Measurements from ENCODE around the gene SCRT2. TPM values are rescaled to one million over a fixed set of nuclear protein-coding genes. Genes with fewer than 3 reads are reported as not detected.
"Not testable (repeated sequence)": the region's sequence is repeated elsewhere in the genome, so short reads cannot be mapped to it uniquely, and the experiment has no call there.

Gene SCRT2
- polyA plus RNA-seq, 1 donor from 2014 or later = 2.5 TPM

GRCh38 chr20:695165-695866, 19.7 kb upstream of the SCRT2 start:
- no peaks in the 10 kb centered on the region for H3K27me3 ChIP-seq (ENCODE audit: insufficient read depth, low read depth, low read length)

GRCh38 chr20:694496-694895, 18.9 kb upstream of the SCRT2 start:
- no peaks in the 10 kb centered on the region for H3K9me3 ChIP-seq (ENCODE audit: low read length)
- H3K36me3 ChIP-seq (ENCODE audit: insufficient read depth, low read length) = no peaks in the 10 kb centered on the region
- peaks cover 4% of the 10 kb centered on the region for H3F3A ChIP-seq (ENCODE audit: insufficient read depth, low read length, poor library complexity, severe bottlenecking)
- TF ChIP-seq EP300 (conservative IDR thresholded peaks at IDR 0.05; ENCODE audit: poor library complexity, severe bottlenecking) (no peak), MXI1 (conservative IDR thresholded peaks at IDR 0.05; ENCODE audit: poor library complexity, severe bottlenecking) (no peak), EZH2 (IDR thresholded peaks at IDR 0.05; ENCODE audit: borderline replicate concordance, insufficient read depth, low read length, poor library complexity, severe bottlenecking) (no peak), SMC3 (conservative IDR thresholded peaks at IDR 0.05; ENCODE audit: poor library complexity) (no peak), REST (IDR thresholded peaks at IDR 0.05; ENCODE audit: borderline replicate concordance) (no peak), POLR2AphosphoS5 (IDR thresholded peaks at IDR 0.05) (no peak), RAD21 (conservative IDR thresholded peaks at IDR 0.05) (no peak), CTCF (IDR thresholded peaks at IDR 0.05; ENCODE audit: poor library complexity, severe bottlenecking) (no peak), TAF1 (IDR thresholded peaks at IDR 0.05; ENCODE audit: low read depth) (no peak)
- H3K27ac ChIP-seq (ENCODE audit: low read length) = no peak overlapping the region
- H3K9me2 ChIP-seq (ENCODE audit: insufficient read depth, low read length) = no peaks in the 10 kb centered on the region
- no peak overlapping the region for H3K4me2 ChIP-seq (ENCODE audit: low read length)
- no peak overlapping the region for H2AFZ ChIP-seq (ENCODE audit: low read depth, low read length)
- H4K20me1 ChIP-seq (ENCODE audit: insufficient read depth) = no peaks in the 10 kb centered on the region
- H3K4me3 ChIP-seq (ENCODE audit: low read length) = no peak overlapping the region
- H3K9ac ChIP-seq (ENCODE audit: low read length) = no peak overlapping the region
- no peaks in the 10 kb centered on the region for H3K79me2 ChIP-seq (replicated peaks; ENCODE audit: insufficient read depth, low read length)
- H3K27me3 ChIP-seq (ENCODE audit: insufficient read depth, low read depth, low read length) = no peaks in the 10 kb centered on the region

More at GRCh38 chr20:695165-695866, 19.7 kb upstream of the SCRT2 start:
- H3K79me2 ChIP-seq (replicated peaks; ENCODE audit: insufficient read depth, low read length) = no peaks in the 10 kb centered on the region
- no peak overlapping the region for H3K4me3 ChIP-seq (ENCODE audit: low read length)
- no peaks in the 10 kb centered on the region for H3F3A ChIP-seq (ENCODE audit: insufficient read depth, low read length, poor library complexity, severe bottlenecking)
- no peak overlapping the region for H3K4me2 ChIP-seq (ENCODE audit: low read length)
- H2AFZ ChIP-seq (ENCODE audit: low read depth, low read length) = no peak overlapping the region
- H4K20me1 ChIP-seq (ENCODE audit: insufficient read depth) = no peaks in the 10 kb centered on the region
- H3K36me3 ChIP-seq (ENCODE audit: insufficient read depth, low read length) = no peaks in the 10 kb centered on the region
- no peaks in the 10 kb centered on the region for H3K9me2 ChIP-seq (ENCODE audit: insufficient read depth, low read length)
- no peak overlapping the region for H3K27ac ChIP-seq (ENCODE audit: low read length)
- TF ChIP-seq POLR2AphosphoS5 (IDR thresholded peaks at IDR 0.05) = no peak
- no peak for TF ChIP-seq SMC3 (conservative IDR thresholded peaks at IDR 0.05; ENCODE audit: poor library complexity)
- TF ChIP-seq EZH2 (IDR thresholded peaks at IDR 0.05; ENCODE audit: borderline replicate concordance, insufficient read depth, low read length, poor library complexity, severe bottlenecking) = no peak
- no peak for TF ChIP-seq REST (IDR thresholded peaks at IDR 0.05; ENCODE audit: borderline replicate concordance)
- no peak for TF ChIP-seq TAF1 (IDR thresholded peaks at IDR 0.05; ENCODE audit: low read depth)
- TF ChIP-seq RAD21 (conservative IDR thresholded peaks at IDR 0.05) = no peak
- TF ChIP-seq MXI1 (conservative IDR thresholded peaks at IDR 0.05; ENCODE audit: poor library complexity, severe bottlenecking) = no peak
- no peak overlapping the region for H3K9ac ChIP-seq (ENCODE audit: low read length)
- no peaks in the 10 kb centered on the region for H3K9me3 ChIP-seq (ENCODE audit: low read length)

- H3K36me3 ChIP-seq (ENCODE audit: insufficient read depth, low read length); H3K4me3 ChIP-seq (ENCODE audit: low read length); H3K9ac ChIP-seq (ENCODE audit: low read length); H3F3A ChIP-seq (ENCODE audit: insufficient read depth, low read length, poor library complexity, severe bottlenecking); H3K4me2 ChIP-seq (ENCODE audit: low read length); H3K27me3 ChIP-seq (ENCODE audit: insufficient read depth, low read depth, low read length); H3K79me2 ChIP-seq (replicated peaks; ENCODE audit: insufficient read depth, low read length); H4K20me1 ChIP-seq (ENCODE audit: insufficient read depth); H2AFZ ChIP-seq (ENCODE audit: low read depth, low read length); H3K9me2 ChIP-seq (ENCODE audit: insufficient read depth, low read length); H3K27ac ChIP-seq (ENCODE audit: low read length); H3K9me3 ChIP-seq (ENCODE audit: low read length): not testable (repeated sequence)
Measured at GRCh38 chr20:693786-694185, 18.2 kb upstream of the SCRT2 start.
